ENCODE measurements around the gene PDK2. TPM values are rescaled to one million over a fixed set of nuclear protein-coding genes. Genes with fewer than 3 reads are reported as not detected.

Gene PDK2
- total and polyA plus RNA-seq, 12 donors = 88.1 to 337 (median 225) TPM

- ATAC-seq (no peak), DNase-seq (no peak)
- Histone ChIP-seq H3K27me3 (peaks cover 0 to 4% (median 0%) of the 10 kb centered on the region in 7 donors), H3K9me3 (no peaks in the 10 kb centered on the region), H3K27ac (no peak overlapping the region), H3K4me3 (no peak overlapping the region), H3K36me3 (peaks cover 5 to 75% (median 51%) of the 10 kb centered on the region in 9 donors), H3K4me1 (peaks cover 16 to 53% (median 39%) of the 10 kb centered on the region in 9 donors)
- intact Hi-C loops (cut with DNase I) = loop anchor here in 1 of 10 donors (5.0 kb wide), 1 partner anchor 42 kb away; no protein-coding TSS in a partner anchor
- WGBS, 2 donors = 93 to 95% methylated on average over 15 to 16 of the region's 16 CpGs
- no peak for TF ChIP-seq CTCF (IDR thresholded peaks at IDR 0.05)
These were observed 40.4 kb downstream of the PDK2 start for GRCh38 chr17:50135316-50136095.

- WGBS, 2 donors = 95 to 96% methylated on average over 11 of the region's 11 CpGs
- no peak overlapping the region for H3K4me3 ChIP-seq
- no peak for DNase-seq
- H3K4me1 ChIP-seq = peaks cover 16 to 53% (median 42%) of the 10 kb centered on the region in 9 donors
- intact Hi-C loops (cut with DNase I) = loop anchor here in 1 of 10 donors (5.0 kb wide), 1 partner anchor 41 kb away; no protein-coding TSS in a partner anchor
- H3K27me3 ChIP-seq = no peaks in the 10 kb centered on the region
- no peak for TF ChIP-seq CTCF (IDR thresholded peaks at IDR 0.05)
- H3K36me3 ChIP-seq = peaks cover 5 to 82% (median 58%) of the 10 kb centered on the region in 9 donors
- no peak overlapping the region for H3K27ac ChIP-seq
- no peak for ATAC-seq
- H3K9me3 ChIP-seq = no peaks in the 10 kb centered on the region
These were observed 41.0 kb downstream of the PDK2 start for GRCh38 chr17:50136096-50136687.

- Histone ChIP-seq H3K36me3 (peaks cover 5 to 90% (median 64%) of the 10 kb centered on the region in 9 donors), H3K4me3 (no peak overlapping the region), H3K27ac (no peak overlapping the region), H3K9me3 (no peaks in the 10 kb centered on the region), H3K27me3 (no peaks in the 10 kb centered on the region), H3K4me1 (peaks cover 16 to 58% (median 50%) of the 10 kb centered on the region in 9 donors)
- no peak for TF ChIP-seq CTCF (IDR thresholded peaks at IDR 0.05)
- ATAC-seq = no peak
- intact Hi-C loops (cut with DNase I) = loop anchor here in 1 of 10 donors (5.0 kb wide), 1 partner anchor 40 kb away; no protein-coding TSS in a partner anchor
- whole genome bisulfite sequencing, 2 donors = 91 to 99% methylated on average over 4 of the region's 4 CpGs
- DNase-seq = no peak
These were observed 41.9 kb downstream of the PDK2 start for GRCh38 chr17:50137042-50137441.

GRCh38 chr17:50139185-50139783 lies 44.1 kb downstream of the PDK2 start:
- intact Hi-C loops (cut with DNase I) = loop anchor here in 1 of 10 donors (5.0 kb wide), 1 partner anchor 38 kb away; no protein-coding TSS in a partner anchor
- Histone ChIP-seq H3K9me3 (no peaks in the 10 kb centered on the region), H3K27me3 (no peaks in the 10 kb centered on the region), H3K4me3 (no peak overlapping the region), H3K4me1 (peaks cover 10 to 54% (median 38%) of the 10 kb centered on the region in 9 donors), H3K36me3 (peaks cover 5 to 100% (median 79%) of the 10 kb centered on the region in 9 donors), H3K27ac (peak overlapping the region in 6 of 10 donors; percentile 23 to 81 (median 71))
- TF ChIP-seq CTCF (IDR thresholded peaks at IDR 0.05) = no peak
- ATAC-seq = no peak
- DNase-seq = no peak
- 87 to 92% methylated on average over 15 of the region's 15 CpGs for WGBS, 2 donors

Data from heart right ventricle (tissue), 16 donors.